HG03064 (cell line): ENCODE results near the gene MS4A8.
"Not testable (repeated sequence)": the region's sequence is repeated elsewhere in the genome, so short reads cannot be mapped to it uniquely, and the experiment has no call there.

ENCODE experiments used
- ATAC-seq: cut with Tn5 transposase; IDR thresholded peaks from one replicate; pipeline ENCODE4 v1.9.1; 2021; ENCODE audit warnings: low read depth; ENCODE audit not compliant: unreplicated experiment

Gene MS4A8

GRCh38 chr11:60699284-60699691 lies at the start of gene MS4A8:
Gene MS4A8, plus strand, starts transcription at chr11:60699612. Its CDS starts 1,249 bp downstream, at chr11:60700861.
- ATAC-seq, result no peak

GRCh38 chr11:60657888-60658287 lies 41.5 kb upstream of the MS4A8 start:
- ATAC-seq, result no peak

GRCh38 chr11:60658409-60658808 lies 41.0 kb upstream of the MS4A8 start:
- ATAC-seq, result no peak

- ATAC-seq, result no peak
Observed at GRCh38 chr11:60672255-60672654, 27.2 kb upstream of the MS4A8 start.

- not testable (repeated sequence) for ATAC-seq
Observed at GRCh38 chr11:60678231-60678630, 21.2 kb upstream of the MS4A8 start.

GRCh38 chr11:60679879-60680278 lies 19.5 kb upstream of the MS4A8 start:
- no peak for ATAC-seq

GRCh38 chr11:60680455-60681119 lies 18.8 kb upstream of the MS4A8 start:
- no peak for ATAC-seq

- not testable (repeated sequence) for ATAC-seq
Observed at GRCh38 chr11:60684541-60684848, 14.9 kb upstream of the MS4A8 start.

GRCh38 chr11:60691661-60692060 lies 7.8 kb upstream of the MS4A8 start:
- ATAC-seq, result no peak

- ATAC-seq, result no peak
Observed at GRCh38 chr11:60699936-60700335, 524 bp downstream of the MS4A8 start.

GRCh38 chr11:60700689-60701468 lies 1.5 kb downstream of the MS4A8 start:
- no peak for ATAC-seq

GRCh38 chr11:60701469-60701818 lies 2.0 kb downstream of the MS4A8 start:
- no peak for ATAC-seq

GRCh38 chr11:60703374-60703773 lies 4.0 kb downstream of the MS4A8 start:
- ATAC-seq, result no peak

- ATAC-seq, result no peak
Observed at GRCh38 chr11:60705895-60706294, 6.5 kb downstream of the MS4A8 start.

- no peak for ATAC-seq
Observed at GRCh38 chr11:60706931-60707330, 7.5 kb downstream of the MS4A8 start.

- ATAC-seq, result no peak
Observed at GRCh38 chr11:60710482-60710881, 11.1 kb downstream of the MS4A8 start.

GRCh38 chr11:60711276-60711675 lies 11.9 kb downstream of the MS4A8 start:
- ATAC-seq, result no peak

GRCh38 chr11:60713423-60713822 lies 14.0 kb downstream of the MS4A8 start:
- not testable (repeated sequence) for ATAC-seq

GRCh38 chr11:60717956-60718355 lies 18.5 kb downstream of the MS4A8 start:
- ATAC-seq, result no peak

GRCh38 chr11:60718524-60719316 lies 19.3 kb downstream of the MS4A8 start:
- no peak for ATAC-seq

GRCh38 chr11:60719391-60719790 lies 20.0 kb downstream of the MS4A8 start:
- no peak for ATAC-seq
